ENCODE results near the gene DHX57.

DHX57 gene, protein sequence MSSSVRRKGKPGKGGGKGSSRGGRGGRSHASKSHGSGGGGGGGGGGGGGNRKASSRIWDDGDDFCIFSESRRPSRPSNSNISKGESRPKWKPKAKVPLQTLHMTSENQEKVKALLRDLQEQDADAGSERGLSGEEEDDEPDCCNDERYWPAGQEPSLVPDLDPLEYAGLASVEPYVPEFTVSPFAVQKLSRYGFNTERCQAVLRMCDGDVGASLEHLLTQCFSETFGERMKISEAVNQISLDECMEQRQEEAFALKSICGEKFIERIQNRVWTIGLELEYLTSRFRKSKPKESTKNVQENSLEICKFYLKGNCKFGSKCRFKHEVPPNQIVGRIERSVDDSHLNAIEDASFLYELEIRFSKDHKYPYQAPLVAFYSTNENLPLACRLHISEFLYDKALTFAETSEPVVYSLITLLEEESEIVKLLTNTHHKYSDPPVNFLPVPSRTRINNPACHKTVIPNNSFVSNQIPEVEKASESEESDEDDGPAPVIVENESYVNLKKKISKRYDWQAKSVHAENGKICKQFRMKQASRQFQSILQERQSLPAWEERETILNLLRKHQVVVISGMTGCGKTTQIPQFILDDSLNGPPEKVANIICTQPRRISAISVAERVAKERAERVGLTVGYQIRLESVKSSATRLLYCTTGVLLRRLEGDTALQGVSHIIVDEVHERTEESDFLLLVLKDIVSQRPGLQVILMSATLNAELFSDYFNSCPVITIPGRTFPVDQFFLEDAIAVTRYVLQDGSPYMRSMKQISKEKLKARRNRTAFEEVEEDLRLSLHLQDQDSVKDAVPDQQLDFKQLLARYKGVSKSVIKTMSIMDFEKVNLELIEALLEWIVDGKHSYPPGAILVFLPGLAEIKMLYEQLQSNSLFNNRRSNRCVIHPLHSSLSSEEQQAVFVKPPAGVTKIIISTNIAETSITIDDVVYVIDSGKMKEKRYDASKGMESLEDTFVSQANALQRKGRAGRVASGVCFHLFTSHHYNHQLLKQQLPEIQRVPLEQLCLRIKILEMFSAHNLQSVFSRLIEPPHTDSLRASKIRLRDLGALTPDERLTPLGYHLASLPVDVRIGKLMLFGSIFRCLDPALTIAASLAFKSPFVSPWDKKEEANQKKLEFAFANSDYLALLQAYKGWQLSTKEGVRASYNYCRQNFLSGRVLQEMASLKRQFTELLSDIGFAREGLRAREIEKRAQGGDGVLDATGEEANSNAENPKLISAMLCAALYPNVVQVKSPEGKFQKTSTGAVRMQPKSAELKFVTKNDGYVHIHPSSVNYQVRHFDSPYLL (N-terminal part only)

DNA sequence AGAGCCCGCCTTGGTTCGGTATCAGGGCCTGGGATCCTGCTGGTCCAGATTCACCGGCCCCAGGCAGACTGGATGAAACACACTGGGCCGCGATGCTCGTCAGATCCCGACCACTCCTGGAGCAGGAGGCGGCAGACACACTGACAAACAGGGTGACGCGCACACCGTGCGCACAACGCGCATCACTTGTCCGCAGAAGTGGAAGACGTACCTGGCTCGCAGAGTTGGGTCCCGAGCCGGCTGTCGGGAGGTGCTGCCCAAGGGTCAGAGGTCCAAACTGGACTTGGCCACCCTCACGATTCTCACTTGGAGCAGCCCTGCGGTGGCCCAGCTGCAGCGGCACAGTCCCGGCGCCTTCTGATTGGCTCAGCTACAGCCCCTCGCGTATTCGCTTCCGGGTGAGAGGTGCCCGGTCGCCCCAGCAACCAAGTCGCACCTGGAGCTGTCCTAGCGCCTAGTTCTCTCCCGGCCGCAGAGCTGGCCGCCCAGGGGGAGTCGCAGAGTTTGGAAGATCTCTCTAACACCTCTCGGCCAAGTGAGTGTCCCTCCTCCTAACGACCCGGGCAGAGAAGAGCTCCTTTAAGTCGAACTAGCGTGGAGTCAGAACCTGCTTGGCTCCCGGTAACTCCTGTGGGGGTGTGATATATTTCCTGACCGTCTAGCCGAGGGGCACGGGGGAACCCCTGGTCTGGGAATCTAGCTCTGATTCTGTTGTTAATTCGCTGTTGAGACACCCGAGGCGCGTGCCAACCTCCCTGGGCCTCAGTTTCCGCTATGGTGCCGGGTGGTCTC lies at the start of gene DHX57, which contains the start of gene MORN2:
TSS of gene DHX57 (minus strand) at position 359 of the 792 bp plus-strand sequence. CDS start 7,529 bp downstream, outside the sequence.
TSS of gene MORN2 (plus strand) at position 401 of the 792 bp plus-strand sequence.
- peak; percentile 69 to 73 for DNase-seq

GRCh38 chr2:38922902-38923301 lies 47.2 kb upstream of the DHX57 start:
- no peak for DNase-seq

DNA sequence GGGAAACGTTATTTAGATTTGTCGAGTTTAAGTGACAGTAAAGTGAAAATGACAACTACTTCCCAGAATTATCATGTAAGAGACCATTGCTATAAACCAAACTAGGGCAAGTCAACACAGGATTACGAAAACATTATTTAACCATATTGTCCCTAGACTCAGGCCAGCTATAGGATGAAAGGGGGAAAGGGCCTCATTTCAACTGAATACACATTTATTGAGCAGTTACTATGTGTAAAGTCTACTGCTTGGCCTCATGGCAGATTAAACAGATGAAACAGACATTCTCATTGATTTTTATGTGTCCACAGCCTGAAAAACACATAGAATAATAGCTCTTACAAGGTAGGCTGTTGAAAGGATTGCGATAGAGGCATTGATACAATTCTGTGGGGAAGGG lies 46.7 kb upstream of the DHX57 start:
- no peak for DNase-seq

DNA sequence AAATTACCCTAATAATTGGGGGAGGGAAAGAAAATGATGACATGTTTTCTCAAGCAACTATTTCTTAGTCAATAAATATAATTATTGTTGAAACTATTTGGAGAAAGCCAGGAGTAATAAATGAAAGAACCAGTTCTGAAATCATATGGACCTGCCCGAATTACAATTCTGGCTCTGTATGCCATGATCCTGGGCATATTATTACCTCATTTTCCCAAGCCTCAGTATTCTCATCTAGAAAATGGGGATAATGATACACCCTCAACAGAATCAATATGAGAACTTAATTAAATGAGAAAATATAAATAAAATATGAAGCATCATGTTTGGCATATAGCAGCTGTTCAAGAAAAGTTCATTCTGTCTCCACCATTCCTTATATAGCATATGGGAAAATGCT lies 36.9 kb upstream of the DHX57 start:
- DNase-seq = no peak

- DNase-seq = no peak
Measured at GRCh38 chr2:38911191-38911590, 35.5 kb upstream of the DHX57 start.

GRCh38 chr2:38909872-38910271 lies 34.1 kb upstream of the DHX57 start:
- no peak for DNase-seq

GRCh38 chr2:38907743-38908562 lies 32.2 kb upstream of the DHX57 start:
- DNase-seq = no peak

DNA sequence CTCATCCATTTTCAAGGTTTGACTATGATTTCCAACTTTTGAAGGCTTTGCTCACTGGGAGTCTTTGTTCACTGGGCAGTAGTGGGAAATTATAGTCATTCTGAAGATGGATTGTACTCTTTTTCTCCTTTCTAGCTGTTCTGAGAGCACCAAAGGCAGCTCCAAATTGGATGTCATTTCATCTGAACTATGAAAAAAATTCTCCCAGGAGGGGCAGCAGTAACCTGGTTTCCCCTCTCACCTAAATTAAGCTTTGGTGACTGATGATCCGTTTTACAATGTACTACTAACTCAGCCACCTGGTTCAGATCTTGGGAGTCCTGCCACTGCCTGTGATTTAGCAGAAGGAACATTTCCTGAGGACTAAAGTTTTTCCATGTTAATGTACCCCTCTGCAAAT lies 31.5 kb upstream of the DHX57 start:
- no peak for DNase-seq

- no peak for DNase-seq
Measured at GRCh38 chr2:38905251-38905650, 29.5 kb upstream of the DHX57 start.

GRCh38 chr2:38900726-38901125 lies 25.0 kb upstream of the DHX57 start:
- DNase-seq = no peak

DNA sequence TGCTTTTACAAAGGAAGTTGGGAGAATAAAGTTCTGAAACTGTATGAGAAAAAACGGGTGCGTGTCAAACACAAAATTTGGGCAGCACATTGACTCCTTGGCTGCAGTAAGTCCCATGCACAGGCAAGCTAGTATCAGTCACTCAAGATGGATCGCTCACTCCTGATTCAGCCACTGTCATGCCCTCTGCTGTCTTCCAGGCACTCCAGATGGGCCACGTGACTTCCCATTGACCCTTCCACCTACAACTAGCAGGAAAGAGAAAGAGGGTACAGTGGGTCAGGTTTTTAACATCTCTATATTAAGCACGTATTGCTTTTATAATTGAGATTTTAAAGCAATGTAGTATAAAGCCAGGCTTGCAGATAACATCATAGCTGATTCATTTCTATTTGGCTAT lies 22.5 kb upstream of the DHX57 start:
- DNase-seq = no peak

- no peak for DNase-seq
Measured at GRCh38 chr2:38892819-38893218, 17.1 kb upstream of the DHX57 start.

DNA sequence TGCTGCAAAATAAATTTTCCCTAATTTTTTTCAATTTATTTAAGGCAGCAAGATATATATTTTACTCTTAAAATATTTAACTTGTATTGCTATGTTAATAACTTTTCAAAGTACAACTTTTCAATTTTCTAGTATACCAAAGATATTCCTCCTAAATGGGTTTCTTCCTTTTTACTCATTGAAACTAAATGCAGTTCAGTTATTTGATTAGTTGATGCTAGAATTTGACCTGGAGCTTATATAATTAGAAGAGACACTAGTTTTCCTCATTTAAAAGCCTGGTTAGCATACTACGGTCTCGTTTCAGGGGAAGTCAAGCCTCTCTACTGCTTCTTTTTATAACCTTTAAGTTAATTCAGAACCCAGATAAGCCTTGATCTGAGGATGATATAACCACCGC lies 13.8 kb upstream of the DHX57 start, which contains the start of gene ARHGEF33:
TSS of gene ARHGEF33 (plus strand) at position 301 of the 400 bp plus-strand sequence. CDS start 29,573 bp downstream, outside the sequence.
- DNase-seq = no peak

GRCh38 chr2:38889045-38889444 lies 13.3 kb upstream of the DHX57 start:
- DNase-seq = no peak

- DNase-seq = no peak
Measured at GRCh38 chr2:38887902-38888554, 12.3 kb upstream of the DHX57 start.

DNA sequence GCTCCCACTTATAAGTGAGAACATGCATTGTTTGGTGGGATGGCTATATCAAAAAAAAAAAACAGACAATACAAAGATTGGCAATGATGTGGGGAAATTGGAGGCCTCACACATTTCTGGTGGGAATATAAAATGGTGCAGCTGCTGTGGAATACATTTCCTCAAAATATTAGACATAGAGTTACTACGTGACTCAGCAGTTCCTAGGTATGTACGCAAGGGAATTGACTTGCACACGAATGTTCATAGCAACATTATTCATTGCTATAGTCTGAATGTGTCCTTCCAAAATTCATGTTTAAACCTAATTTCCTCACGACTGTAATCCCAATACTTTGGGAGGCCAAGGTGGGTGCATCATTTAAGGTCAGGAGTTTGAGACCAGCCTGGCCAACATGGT lies 11.6 kb upstream of the DHX57 start:
- DNase-seq = no peak

DNA sequence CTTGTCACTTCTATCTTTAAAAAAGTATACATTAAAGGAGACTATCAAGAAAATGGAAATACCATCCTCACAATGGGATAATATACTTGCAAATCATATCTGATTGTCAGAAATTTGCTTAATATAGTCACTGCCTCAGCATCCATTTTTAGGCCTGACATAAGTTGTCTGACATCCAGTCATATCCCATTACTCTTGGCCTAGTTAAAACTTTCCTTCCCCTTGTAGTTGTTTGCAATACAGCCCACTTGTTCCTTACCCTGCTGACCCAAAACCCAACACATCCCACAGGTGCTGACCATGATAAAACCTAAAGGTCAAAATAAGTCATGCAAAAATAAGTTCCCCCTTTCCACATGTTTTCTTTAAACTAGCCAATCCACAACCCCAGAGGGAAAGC lies 10.3 kb upstream of the DHX57 start:
- no peak for DNase-seq

GRCh38 chr2:38876407-38876806 lies 673 bp upstream of the DHX57 start:
- DNase-seq = no peak

GRCh38 chr2:38875227-38875575 lies 533 bp downstream of the DHX57 start:
- DNase-seq = no peak

GRCh38 chr2:38873763-38874162 lies 2.0 kb downstream of the DHX57 start:
- no peak for DNase-seq

- DNase-seq = no peak
Measured at GRCh38 chr2:38871432-38871831, 4.3 kb downstream of the DHX57 start.

Measured in Kasumi-1 (cell line).